Gastrocnemius medialis (tissue), 4 donors: Measurements from ENCODE around the gene NDC80. TPM values are rescaled to one million over a fixed set of nuclear protein-coding genes. Genes with fewer than 3 reads are reported as not detected.

Source experiments
- ATAC-seq, 2 donors: fragments of 150-250 bp; one replicate each; pipeline ENCODE4 v1.9.1; 2016
- DNase-seq, 2 donors: peaks; one replicate each; pipeline ENCODE4 v3.0.0-alpha.2; 2019
- H3K27ac ChIP-seq, 4 donors: fragments of 200-600 bp; sonication (generic); 1 replicate in 1 of 4; 2 replicates in 3 of 4; pipeline ENCODE4 v1.5.1; 2016 to 2018; ENCODE audit warnings: mild to moderate bottlenecking in 2 of 4, moderate library complexity in 1 of 4
- H3K27me3 ChIP-seq, 3 donors: fragments of 200-600 bp; sonication (generic) in 2 of 3; 1 replicate in 1 of 3; 2 replicates in 2 of 3; pipeline versions ENCODE4 v1.5.1 to v1.6.0; 2016 to 2019; ENCODE audit warnings: mild to moderate bottlenecking in 1 of 3, moderate library complexity in 1 of 3
- H3K36me3 ChIP-seq, 2 donors: fragments of 200-600 bp; sonication (generic) in 1 of 2; one replicate each; pipeline ENCODE4 v1.5.1; 2017 to 2018
- H3K4me1 ChIP-seq, 2 donors: fragments of 200-600 bp; sonication (generic) in 1 of 2; one replicate each; pipeline ENCODE4 v1.5.1; 2016 to 2017; ENCODE audit warnings: mild to moderate bottlenecking in 2 of 2
- H3K4me3 ChIP-seq, 4 donors: fragments of 200-600 bp; sonication (generic) in 3 of 4; 1 replicate in 1 of 4; 2 replicates in 3 of 4; pipeline ENCODE4 v1.5.1; 2016 to 2019; ENCODE audit warnings: mild to moderate bottlenecking in 2 of 4
- H3K9me3 ChIP-seq, 3 donors: fragments of 200-600 bp; sonication (generic) in 2 of 3; 1 replicate in 1 of 3; 2 replicates in 2 of 3; pipeline ENCODE4 v1.5.1; 2016 to 2019
- POLR2A ChIP-seq, 2 donors: fragments of 450-650 bp; IDR thresholded peaks; one replicate each; pipeline ENCODE4 v1.6.1; 2017; ENCODE audit warnings: antibody characterized with exemption in 2 of 2, mild to moderate bottlenecking in 2 of 2, moderate library complexity in 2 of 2
- in situ Hi-C, 4 donors: fragments of 200-750 bp; cut with MboI; loops; one replicate each; pipeline versions ENCODE4 v1.15.0 to v1.8.0; 2017; ENCODE audit warnings: low sequenced_read_pairs in 4 of 4
- intact Hi-C: fragments of 100-400 bp; cut with DNase I; formaldehyde crosslinking; loops from one replicate; pipeline ENCODE4 v1.15.1; 2023; ENCODE audit warnings: low total_unique reads
- total RNA-seq, 4 donors: library from RNA; depleted of rRNA; stranded (reverse); fragments of >200 nt; gene quantifications; one replicate each; pipeline versions ENCODE4 v1.1.0 to v1.2.3, GENCODE V29; 2016
- TF ChIP-seq, protein P1 (sequence below), 5 experiments: fragments of 450-650 bp in 3 of 5; fragments of 200-600 bp in 2 of 5; sonication (generic) in 2 of 5; IDR thresholded peaks in 4 of 5; conservative IDR thresholded peaks in 1 of 5; 1 replicate in 4 of 5; 2 replicates in 1 of 5; pipeline ENCODE4 v1.5.1; 2016 to 2019; ENCODE audit warnings: antibody characterized with exemption in 5 of 5, mild to moderate bottlenecking in 3 of 5, moderate library complexity in 3 of 5

The NDC80 gene
- total RNA-seq, 4 donors from 2014 or later: 0.27 TPM; not detected in 3

DNA sequence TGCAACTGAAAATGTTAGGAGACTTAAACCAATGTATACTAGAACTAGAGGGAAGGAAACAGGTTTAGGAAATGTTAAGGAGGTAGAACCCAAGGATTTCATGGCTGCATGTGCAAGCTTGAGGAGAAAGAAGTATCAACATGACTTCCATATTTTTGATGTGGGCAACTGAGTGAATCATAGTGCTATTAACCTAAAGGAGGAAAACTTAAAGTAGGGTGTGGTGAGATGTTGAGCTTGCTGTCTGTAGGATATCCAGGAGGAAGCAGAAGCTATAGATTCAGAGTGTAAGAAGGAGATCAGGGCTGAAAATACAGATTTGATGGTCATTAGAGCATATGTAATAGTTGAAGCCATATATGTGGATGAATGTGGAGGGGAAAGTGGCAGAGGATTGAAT, 31.5 kb downstream of the NDC80 start:
- TF ChIP-seq POLR2A (IDR thresholded peaks at IDR 0.05): no peak
- TF ChIP-seq, protein P1, sequence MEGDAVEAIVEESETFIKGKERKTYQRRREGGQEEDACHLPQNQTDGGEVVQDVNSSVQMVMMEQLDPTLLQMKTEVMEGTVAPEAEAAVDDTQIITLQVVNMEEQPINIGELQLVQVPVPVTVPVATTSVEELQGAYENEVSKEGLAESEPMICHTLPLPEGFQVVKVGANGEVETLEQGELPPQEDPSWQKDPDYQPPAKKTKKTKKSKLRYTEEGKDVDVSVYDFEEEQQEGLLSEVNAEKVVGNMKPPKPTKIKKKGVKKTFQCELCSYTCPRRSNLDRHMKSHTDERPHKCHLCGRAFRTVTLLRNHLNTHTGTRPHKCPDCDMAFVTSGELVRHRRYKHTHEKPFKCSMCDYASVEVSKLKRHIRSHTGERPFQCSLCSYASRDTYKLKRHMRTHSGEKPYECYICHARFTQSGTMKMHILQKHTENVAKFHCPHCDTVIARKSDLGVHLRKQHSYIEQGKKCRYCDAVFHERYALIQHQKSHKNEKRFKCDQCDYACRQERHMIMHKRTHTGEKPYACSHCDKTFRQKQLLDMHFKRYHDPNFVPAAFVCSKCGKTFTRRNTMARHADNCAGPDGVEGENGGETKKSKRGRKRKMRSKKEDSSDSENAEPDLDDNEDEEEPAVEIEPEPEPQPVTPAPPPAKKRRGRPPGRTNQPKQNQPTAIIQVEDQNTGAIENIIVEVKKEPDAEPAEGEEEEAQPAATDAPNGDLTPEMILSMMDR (IDR thresholded peaks at IDR 0.05 in 4 of 5, conservative IDR thresholded peaks at IDR 0.05 in 1 of 5): no peak
- intact Hi-C loops (no loop called here), in situ Hi-C loops (no loop called here)
- H3K9me3 ChIP-seq: no peaks in the 10 kb centered on the region
- no peaks in the 10 kb centered on the region for H3K36me3 ChIP-seq
- no peaks in the 10 kb centered on the region for H3K4me1 ChIP-seq
- no peak for ATAC-seq
- H3K27ac ChIP-seq: no peak overlapping the region
- no peak overlapping the region for H3K4me3 ChIP-seq
- DNase-seq: no peak
- no peaks in the 10 kb centered on the region for H3K27me3 ChIP-seq

DNA sequence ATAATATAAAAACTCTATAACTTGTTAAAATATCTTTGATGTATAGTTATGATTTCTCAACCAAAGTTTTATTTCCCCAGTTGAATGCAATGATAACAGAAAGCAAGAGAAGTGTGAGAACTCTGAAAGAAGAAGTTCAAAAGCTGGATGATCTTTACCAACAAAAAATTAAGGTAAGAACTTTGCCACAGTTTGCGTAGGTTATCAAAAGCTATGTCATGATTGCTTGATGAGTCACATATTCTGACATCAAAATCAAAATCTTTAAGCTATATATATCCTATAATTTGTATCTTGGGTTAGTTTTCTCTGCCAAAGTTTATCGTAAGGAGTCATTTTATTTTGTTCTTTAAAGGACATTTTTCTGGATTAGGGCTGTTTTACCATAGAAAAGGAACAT, 35.0 kb downstream of the NDC80 start:
- Histone ChIP-seq H3K4me3 (no peak overlapping the region), H3K27me3 (no peaks in the 10 kb centered on the region), H3K27ac (no peak overlapping the region), H3K4me1 (no peaks in the 10 kb centered on the region), H3K36me3 (no peaks in the 10 kb centered on the region), H3K9me3 (no peaks in the 10 kb centered on the region)
- TF ChIP-seq POLR2A (IDR thresholded peaks at IDR 0.05): no peak
- TF ChIP-seq, protein P1 (IDR thresholded peaks at IDR 0.05 in 4 of 5, conservative IDR thresholded peaks at IDR 0.05 in 1 of 5): no peak
- DNase-seq (no peak), ATAC-seq (no peak)
- in situ Hi-C loops (no loop called here), intact Hi-C loops (no loop called here)

DNA sequence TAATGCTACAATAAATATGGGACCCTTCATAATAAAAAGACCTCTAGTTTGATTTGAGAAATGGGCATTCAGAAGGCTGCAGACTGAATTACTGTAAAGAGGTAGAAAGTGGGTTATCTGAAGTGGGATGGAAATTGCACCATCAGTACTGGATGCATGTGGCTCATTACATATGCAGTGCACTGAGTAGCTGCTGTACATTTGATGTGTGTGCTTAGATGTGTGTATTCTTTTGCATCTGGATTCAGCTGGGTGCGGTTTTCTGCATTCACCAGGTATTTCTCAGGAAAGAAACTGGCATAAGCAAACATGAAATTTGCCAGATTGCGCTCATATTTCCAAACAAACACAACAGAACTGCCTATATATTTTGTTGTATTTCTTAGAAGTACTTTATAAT, 38.2 kb downstream of the NDC80 start:
- in situ Hi-C loops (no loop called here), intact Hi-C loops (no loop called here)
- H3K36me3 ChIP-seq: no peaks in the 10 kb centered on the region
- no peaks in the 10 kb centered on the region for H3K27me3 ChIP-seq
- H3K4me1 ChIP-seq: no peaks in the 10 kb centered on the region
- no peak for DNase-seq
- no peak overlapping the region for H3K4me3 ChIP-seq
- TF ChIP-seq, protein P1 (IDR thresholded peaks at IDR 0.05 in 4 of 5, conservative IDR thresholded peaks at IDR 0.05 in 1 of 5): no peak
- TF ChIP-seq POLR2A (IDR thresholded peaks at IDR 0.05): no peak
- no peak for ATAC-seq
- H3K27ac ChIP-seq: no peak overlapping the region
- H3K9me3 ChIP-seq: no peaks in the 10 kb centered on the region

DNA sequence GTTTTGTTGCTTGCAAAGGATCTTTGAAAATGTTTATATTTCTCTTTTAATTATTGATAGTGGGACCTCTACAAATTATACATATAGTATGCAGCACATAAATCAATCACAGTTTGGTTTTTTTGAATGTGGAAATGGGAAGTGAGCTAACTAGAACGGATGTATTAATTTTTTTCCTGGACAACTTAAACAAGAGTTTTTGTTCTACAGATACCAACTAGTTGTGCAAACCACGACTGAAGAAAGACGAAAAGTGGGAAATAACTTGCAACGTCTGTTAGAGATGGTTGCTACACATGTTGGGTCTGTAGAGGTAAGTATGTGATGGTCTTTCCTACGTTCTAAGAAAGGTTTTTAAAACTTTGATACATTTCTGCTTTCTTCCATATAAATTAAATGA, 39.2 kb downstream of the NDC80 start:
- H3K27ac ChIP-seq: no peak overlapping the region
- DNase-seq: no peak
- intact Hi-C loops (no loop called here), in situ Hi-C loops (no loop called here)
- no peak for ATAC-seq
- no peaks in the 10 kb centered on the region for H3K4me1 ChIP-seq
- TF ChIP-seq POLR2A (IDR thresholded peaks at IDR 0.05): no peak
- TF ChIP-seq, protein P1 (IDR thresholded peaks at IDR 0.05 in 4 of 5, conservative IDR thresholded peaks at IDR 0.05 in 1 of 5): no peak
- no peaks in the 10 kb centered on the region for H3K27me3 ChIP-seq
- no peak overlapping the region for H3K4me3 ChIP-seq
- H3K36me3 ChIP-seq: no peaks in the 10 kb centered on the region
- H3K9me3 ChIP-seq: no peaks in the 10 kb centered on the region

DNA sequence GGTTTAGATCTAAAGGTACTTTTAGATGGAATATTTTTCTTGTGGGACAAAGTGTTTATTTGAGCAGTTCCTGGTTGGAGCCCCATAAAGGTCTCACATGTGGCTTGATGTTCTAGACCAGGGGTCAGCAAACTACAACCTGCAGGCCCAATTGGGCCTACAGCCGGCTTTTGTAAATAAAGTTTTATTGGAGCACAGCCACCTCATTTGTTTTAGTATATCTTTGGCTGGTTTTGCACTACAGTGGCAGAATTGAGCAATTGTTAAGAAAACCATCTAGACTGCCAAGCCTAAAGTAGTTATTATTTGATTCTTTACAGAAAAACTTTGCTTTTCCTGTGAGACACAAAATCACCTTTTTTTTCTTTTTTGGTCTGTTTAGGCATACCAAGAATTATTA, 41.6 kb downstream of the NDC80 start:
- DNase-seq (no peak), ATAC-seq (no peak)
- in situ Hi-C loops (no loop called here), intact Hi-C loops (no loop called here)
- Histone ChIP-seq H3K4me3 (no peak overlapping the region), H3K27me3 (no peaks in the 10 kb centered on the region), H3K27ac (no peak overlapping the region), H3K36me3 (no peaks in the 10 kb centered on the region), H3K9me3 (no peaks in the 10 kb centered on the region), H3K4me1 (no peaks in the 10 kb centered on the region)
- no peak for TF ChIP-seq POLR2A (IDR thresholded peaks at IDR 0.05)
- TF ChIP-seq, protein P1 (IDR thresholded peaks at IDR 0.05 in 4 of 5, conservative IDR thresholded peaks at IDR 0.05 in 1 of 5): no peak
